OCI-LY3 (cell line): ENCODE data around the gene JAKMIP2.

Experiments used
- EZH2phosphoT487 ChIP-seq: fragments of 200-600 bp; shearing (Covaris generic); IDR thresholded peaks from 2 replicates; pipeline ENCODE4 v1.6.1; 2018; ENCODE audit warnings: antibody characterized with exemption, mixed run types, low read depth
- TF ChIP-seq, protein P1 (sequence below): fragments of 200-600, 300-600 bp; sonication (generic); IDR thresholded peaks from 2 replicates; pipeline ENCODE4 v1.5.1; 2014; ENCODE audit warnings: antibody characterized with exemption, low read length, low read depth

DNA sequence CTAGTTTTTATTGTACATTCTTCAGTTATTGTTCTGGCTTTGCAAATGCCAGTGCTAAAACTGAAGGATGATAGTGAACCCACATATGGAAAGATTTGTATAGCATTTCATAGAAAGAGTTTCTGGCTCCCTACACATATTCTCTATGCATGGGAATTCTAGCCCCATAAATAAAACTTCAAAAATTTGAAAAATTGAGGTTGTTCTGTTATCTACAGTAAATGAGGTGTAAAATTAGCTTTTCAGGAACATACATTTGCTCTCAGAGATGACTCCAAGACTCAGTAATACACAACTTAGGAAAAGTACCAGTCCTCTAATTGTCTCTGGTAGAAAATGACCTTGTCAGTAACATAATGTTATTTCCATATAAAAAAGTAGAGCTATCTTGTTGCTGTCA, 192.4 kb downstream of the JAKMIP2 start:
- TF ChIP-seq, protein P1, sequence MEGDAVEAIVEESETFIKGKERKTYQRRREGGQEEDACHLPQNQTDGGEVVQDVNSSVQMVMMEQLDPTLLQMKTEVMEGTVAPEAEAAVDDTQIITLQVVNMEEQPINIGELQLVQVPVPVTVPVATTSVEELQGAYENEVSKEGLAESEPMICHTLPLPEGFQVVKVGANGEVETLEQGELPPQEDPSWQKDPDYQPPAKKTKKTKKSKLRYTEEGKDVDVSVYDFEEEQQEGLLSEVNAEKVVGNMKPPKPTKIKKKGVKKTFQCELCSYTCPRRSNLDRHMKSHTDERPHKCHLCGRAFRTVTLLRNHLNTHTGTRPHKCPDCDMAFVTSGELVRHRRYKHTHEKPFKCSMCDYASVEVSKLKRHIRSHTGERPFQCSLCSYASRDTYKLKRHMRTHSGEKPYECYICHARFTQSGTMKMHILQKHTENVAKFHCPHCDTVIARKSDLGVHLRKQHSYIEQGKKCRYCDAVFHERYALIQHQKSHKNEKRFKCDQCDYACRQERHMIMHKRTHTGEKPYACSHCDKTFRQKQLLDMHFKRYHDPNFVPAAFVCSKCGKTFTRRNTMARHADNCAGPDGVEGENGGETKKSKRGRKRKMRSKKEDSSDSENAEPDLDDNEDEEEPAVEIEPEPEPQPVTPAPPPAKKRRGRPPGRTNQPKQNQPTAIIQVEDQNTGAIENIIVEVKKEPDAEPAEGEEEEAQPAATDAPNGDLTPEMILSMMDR, result no peak
- no peak for TF ChIP-seq EZH2phosphoT487
